ENCODE measurements around the gene NUDCD3. TPM values are rescaled to one million over a fixed set of nuclear protein-coding genes. Genes with fewer than 3 reads are reported as not detected.

The NUDCD3 gene
- total RNA-seq, 1 donor from 2014 or later = 86.8 TPM

DNA sequence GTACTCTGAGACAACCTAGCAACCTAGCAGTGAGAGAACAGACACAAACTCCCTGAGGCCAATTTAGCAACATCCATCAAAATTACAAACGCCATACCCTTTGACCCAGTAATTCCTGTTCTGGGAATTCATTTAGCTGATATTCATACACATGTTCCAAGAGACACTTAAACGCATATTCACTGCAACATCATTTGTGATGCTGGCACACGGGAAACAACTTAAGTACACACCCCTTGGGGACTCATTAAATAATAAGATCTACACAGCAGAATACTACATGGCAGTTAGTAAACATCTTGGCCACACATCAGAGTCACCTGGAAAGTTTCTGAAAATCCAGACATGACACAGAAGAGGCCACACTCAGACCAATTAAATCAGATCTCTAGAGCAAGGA is 17.6 kb downstream of the NUDCD3 start:
- H3K27ac Mint-ChIP-seq (ENCODE audit: unreplicated experiment) = peak overlapping the region; percentile 82

DNA sequence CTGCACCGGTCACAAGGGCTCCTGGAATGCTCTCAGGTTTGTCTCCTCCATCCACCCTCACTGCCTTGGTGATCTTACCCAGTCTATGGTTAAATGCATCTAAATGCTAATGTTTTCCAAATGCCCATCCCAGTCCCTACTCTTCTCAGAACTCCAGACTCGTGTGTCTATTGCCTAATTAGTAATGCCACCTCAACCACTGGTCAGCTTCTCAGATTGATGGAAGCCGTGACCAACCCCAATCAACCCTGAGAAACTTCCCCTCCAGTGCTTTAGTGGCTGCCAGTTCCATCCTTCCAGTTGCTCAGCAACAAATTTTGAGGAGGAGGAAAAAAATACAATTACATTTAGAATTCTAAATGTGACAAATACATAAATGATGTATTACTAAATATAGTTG is 18.6 kb downstream of the NUDCD3 start:
- Histone ChIP-seq H3K9me3 (ENCODE audit: insufficient read depth, low read depth, low read length) (no peaks in the 10 kb centered on the region), H3K36me3 (ENCODE audit: insufficient read depth, low read length) (peaks cover 15% of the 10 kb centered on the region), H3K27me3 (ENCODE audit: insufficient read depth, low read length) (no peaks in the 10 kb centered on the region), H4K20me1 (ENCODE audit: insufficient read depth, low read length) (peaks cover 77% of the 10 kb centered on the region), H3K9ac (ENCODE audit: low read length) (no peak overlapping the region), H3K4me2 (ENCODE audit: low read length) (no peak overlapping the region), H3K4me1 (ENCODE audit: insufficient read depth, low read length) (peaks cover 23% of the 10 kb centered on the region), H2AFZ (ENCODE audit: low read depth, low read length) (no peak overlapping the region), H3K27ac (ENCODE audit: low read depth, low read length) (no peak overlapping the region), H3K4me3 (ENCODE audit: insufficient read depth, low read depth, low read length) (no peak overlapping the region), H3K79me2 (ENCODE audit: insufficient read depth, low read length) (peaks cover 66% of the 10 kb centered on the region)
- Mint-ChIP-seq H3K4me3 (ENCODE audit: unreplicated experiment) (no peak overlapping the region), H3K36me3 (ENCODE audit: low read depth, unreplicated experiment) (peaks cover 18% of the 10 kb centered on the region), H3K9me3 (ENCODE audit: unreplicated experiment) (no peaks in the 10 kb centered on the region), H3K27ac (ENCODE audit: unreplicated experiment) (no peak overlapping the region), H3K4me1 (ENCODE audit: low read depth, unreplicated experiment) (peaks cover 39% of the 10 kb centered on the region), H3K27me3 (ENCODE audit: low read depth, unreplicated experiment) (no peaks in the 10 kb centered on the region)
- DNase-seq (ENCODE audit: low read depth) = peak; percentile 16
- FAIRE-seq = no peak
- TF ChIP-seq, protein P1, sequence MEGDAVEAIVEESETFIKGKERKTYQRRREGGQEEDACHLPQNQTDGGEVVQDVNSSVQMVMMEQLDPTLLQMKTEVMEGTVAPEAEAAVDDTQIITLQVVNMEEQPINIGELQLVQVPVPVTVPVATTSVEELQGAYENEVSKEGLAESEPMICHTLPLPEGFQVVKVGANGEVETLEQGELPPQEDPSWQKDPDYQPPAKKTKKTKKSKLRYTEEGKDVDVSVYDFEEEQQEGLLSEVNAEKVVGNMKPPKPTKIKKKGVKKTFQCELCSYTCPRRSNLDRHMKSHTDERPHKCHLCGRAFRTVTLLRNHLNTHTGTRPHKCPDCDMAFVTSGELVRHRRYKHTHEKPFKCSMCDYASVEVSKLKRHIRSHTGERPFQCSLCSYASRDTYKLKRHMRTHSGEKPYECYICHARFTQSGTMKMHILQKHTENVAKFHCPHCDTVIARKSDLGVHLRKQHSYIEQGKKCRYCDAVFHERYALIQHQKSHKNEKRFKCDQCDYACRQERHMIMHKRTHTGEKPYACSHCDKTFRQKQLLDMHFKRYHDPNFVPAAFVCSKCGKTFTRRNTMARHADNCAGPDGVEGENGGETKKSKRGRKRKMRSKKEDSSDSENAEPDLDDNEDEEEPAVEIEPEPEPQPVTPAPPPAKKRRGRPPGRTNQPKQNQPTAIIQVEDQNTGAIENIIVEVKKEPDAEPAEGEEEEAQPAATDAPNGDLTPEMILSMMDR (IDR thresholded peaks at IDR 0.05; ENCODE audit: insufficient read depth, low read depth, low read length) = no peak
- no peak for TF ChIP-seq EZH2 (IDR thresholded peaks at IDR 0.05; ENCODE audit: insufficient read depth, low read length)

More for the DNA sequence above, 17.6 kb downstream of the NUDCD3 start:
- TF ChIP-seq EZH2 (IDR thresholded peaks at IDR 0.05; ENCODE audit: insufficient read depth, low read length) = no peak
- TF ChIP-seq, protein P1 (IDR thresholded peaks at IDR 0.05; ENCODE audit: insufficient read depth, low read depth, low read length) = no peak
- no peak overlapping the region for H3K27ac ChIP-seq (ENCODE audit: low read depth, low read length)
- no peak overlapping the region for H2AFZ ChIP-seq (ENCODE audit: low read depth, low read length)
- no peak overlapping the region for H3K4me2 ChIP-seq (ENCODE audit: low read length)
- peaks cover 15% of the 10 kb centered on the region for H3K36me3 ChIP-seq (ENCODE audit: insufficient read depth, low read length)
- H3K4me3 ChIP-seq (ENCODE audit: insufficient read depth, low read depth, low read length) = no peak overlapping the region
- Mint-ChIP-seq H3K4me1 (ENCODE audit: low read depth, unreplicated experiment) (peaks cover 44% of the 10 kb centered on the region), H3K27me3 (ENCODE audit: low read depth, unreplicated experiment) (no peaks in the 10 kb centered on the region), H3K4me3 (ENCODE audit: unreplicated experiment) (no peak overlapping the region), H3K36me3 (ENCODE audit: low read depth, unreplicated experiment) (peaks cover 13% of the 10 kb centered on the region), H3K9me3 (ENCODE audit: unreplicated experiment) (no peaks in the 10 kb centered on the region)
- no peaks in the 10 kb centered on the region for H3K27me3 ChIP-seq (ENCODE audit: insufficient read depth, low read length)
- no peak for DNase-seq (ENCODE audit: low read depth)
- H3K4me1 ChIP-seq (ENCODE audit: insufficient read depth, low read length) = peaks cover 21% of the 10 kb centered on the region
- peaks cover 63% of the 10 kb centered on the region for H3K79me2 ChIP-seq (ENCODE audit: insufficient read depth, low read length)
- H3K9ac ChIP-seq (ENCODE audit: low read length) = no peak overlapping the region
- H3K9me3 ChIP-seq (ENCODE audit: insufficient read depth, low read depth, low read length) = no peaks in the 10 kb centered on the region
- FAIRE-seq = no peak
- H4K20me1 ChIP-seq (ENCODE audit: insufficient read depth, low read length) = peaks cover 80% of the 10 kb centered on the region

DNA sequence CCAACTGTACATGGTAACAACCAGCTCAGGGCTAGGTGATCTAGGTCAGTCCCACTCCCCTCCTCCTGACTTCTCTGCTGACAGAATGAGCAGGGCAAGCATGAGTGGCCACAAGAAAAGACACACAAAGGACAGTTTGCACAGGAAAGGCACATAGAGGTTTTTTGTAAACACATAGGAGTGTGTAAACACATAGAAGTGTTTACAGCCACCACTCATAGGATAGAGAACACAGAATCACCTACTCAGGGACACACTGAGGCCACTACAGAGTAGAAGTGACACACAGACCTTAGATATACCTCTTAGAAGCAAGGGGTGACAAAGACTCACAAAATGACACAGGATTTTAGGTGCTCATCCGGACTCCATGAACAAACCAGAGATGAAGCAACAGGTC is 19.0 kb downstream of the NUDCD3 start:
- no peaks in the 10 kb centered on the region for H3K27me3 Mint-ChIP-seq (ENCODE audit: low read depth, unreplicated experiment)
- Histone ChIP-seq H3K4me3 (ENCODE audit: insufficient read depth, low read depth, low read length) (no peak overlapping the region), H3K9ac (ENCODE audit: low read length) (no peak overlapping the region), H3K4me2 (ENCODE audit: low read length) (no peak overlapping the region), H3K27ac (ENCODE audit: low read depth, low read length) (no peak overlapping the region), H4K20me1 (ENCODE audit: insufficient read depth, low read length) (peaks cover 77% of the 10 kb centered on the region), H3K4me1 (ENCODE audit: insufficient read depth, low read length) (peaks cover 27% of the 10 kb centered on the region), H3K27me3 (ENCODE audit: insufficient read depth, low read length) (no peaks in the 10 kb centered on the region), H3K9me3 (ENCODE audit: insufficient read depth, low read depth, low read length) (no peaks in the 10 kb centered on the region), H3K79me2 (ENCODE audit: insufficient read depth, low read length) (peaks cover 66% of the 10 kb centered on the region), H3K36me3 (ENCODE audit: insufficient read depth, low read length) (peaks cover 12% of the 10 kb centered on the region), H2AFZ (ENCODE audit: low read depth, low read length) (no peak overlapping the region)
- no peak for DNase-seq (ENCODE audit: low read depth)
- H3K4me3 Mint-ChIP-seq (ENCODE audit: unreplicated experiment) = no peak overlapping the region
- no peak overlapping the region for H3K27ac Mint-ChIP-seq (ENCODE audit: unreplicated experiment)
- peaks cover 39% of the 10 kb centered on the region for H3K4me1 Mint-ChIP-seq (ENCODE audit: low read depth, unreplicated experiment)
- no peak for TF ChIP-seq EZH2 (IDR thresholded peaks at IDR 0.05; ENCODE audit: insufficient read depth, low read length)
- TF ChIP-seq, protein P1 (IDR thresholded peaks at IDR 0.05; ENCODE audit: insufficient read depth, low read depth, low read length) = no peak
- FAIRE-seq = no peak
- H3K36me3 Mint-ChIP-seq (ENCODE audit: low read depth, unreplicated experiment) = peaks cover 18% of the 10 kb centered on the region
- no peaks in the 10 kb centered on the region for H3K9me3 Mint-ChIP-seq (ENCODE audit: unreplicated experiment)
